WERI-Rb-1 (cell line): ENCODE data around the gene MAGI2.

Source experiments
- DNase-seq: peaks from one replicate; pipeline ENCODE4 v3.0.0-alpha.2; 2020
- H3K27ac ChIP-seq: fragments of 250-450 bp; sonication (Bioruptor Pico); 2 replicates; pipeline ENCODE4 v1.5.1; 2020; ENCODE audit warnings: mild to moderate bottlenecking, moderate library complexity
- H3K27me3 ChIP-seq: fragments of 250-450 bp; sonication (Bioruptor Pico); 2 replicates; pipeline ENCODE4 v1.5.1; 2021; ENCODE audit warnings: mild to moderate bottlenecking, low read depth, moderate library complexity; ENCODE audit not compliant: insufficient read depth, severe bottlenecking
- H3K36me3 ChIP-seq: fragments of 250-450 bp; sonication (Bioruptor Pico); 2 replicates; pipeline ENCODE4 v1.5.1; 2020; ENCODE audit warnings: mild to moderate bottlenecking, moderate library complexity
- H3K4me3 ChIP-seq: 2 replicates; pipeline ENCODE4 v1.5.1; 2011; ENCODE audit warnings: low read depth, mild to moderate bottlenecking, control low read depth, low read length
- H3K9me3 ChIP-seq: fragments of 250-450 bp; sonication (Bioruptor Pico); 2 replicates; pipeline ENCODE4 v1.5.1; 2021; ENCODE audit warnings: mild to moderate bottlenecking, moderate library complexity; ENCODE audit not compliant: severe bottlenecking
- TF ChIP-seq, protein P1 (sequence below): IDR thresholded peaks from 2 replicates; pipeline ENCODE4 v1.5.1; 2011; ENCODE audit warnings: low read depth, mild to moderate bottlenecking, control low read depth, inconsistent platforms, low read length

The MAGI2 gene

DNA sequence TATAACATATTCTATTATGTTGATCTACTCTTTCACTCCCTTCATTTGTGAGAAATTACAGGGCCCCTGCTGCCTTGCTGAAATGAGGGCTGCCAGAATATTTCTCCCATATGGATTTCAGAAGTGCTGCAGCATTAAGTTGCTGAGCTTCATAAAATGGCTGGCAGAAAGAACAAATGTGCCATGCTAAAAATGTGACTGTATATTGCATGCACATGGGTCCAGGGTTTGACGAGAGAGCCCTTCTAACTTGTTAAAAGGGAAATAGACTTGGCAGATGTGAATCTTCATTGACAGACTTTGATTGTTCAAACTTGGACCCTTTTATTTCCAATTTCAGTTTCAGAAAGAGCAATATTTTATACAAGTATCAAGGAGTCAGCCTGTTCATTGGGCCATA lies 1186.3 kb downstream of the MAGI2 start:
- Histone ChIP-seq H3K9me3 (no peaks in the 10 kb centered on the region), H3K27me3 (no peaks in the 10 kb centered on the region), H3K36me3 (no peaks in the 10 kb centered on the region), H3K27ac (no peak overlapping the region), H3K4me3 (no peak overlapping the region)
- DNase-seq = no peak
- TF ChIP-seq, protein P1, sequence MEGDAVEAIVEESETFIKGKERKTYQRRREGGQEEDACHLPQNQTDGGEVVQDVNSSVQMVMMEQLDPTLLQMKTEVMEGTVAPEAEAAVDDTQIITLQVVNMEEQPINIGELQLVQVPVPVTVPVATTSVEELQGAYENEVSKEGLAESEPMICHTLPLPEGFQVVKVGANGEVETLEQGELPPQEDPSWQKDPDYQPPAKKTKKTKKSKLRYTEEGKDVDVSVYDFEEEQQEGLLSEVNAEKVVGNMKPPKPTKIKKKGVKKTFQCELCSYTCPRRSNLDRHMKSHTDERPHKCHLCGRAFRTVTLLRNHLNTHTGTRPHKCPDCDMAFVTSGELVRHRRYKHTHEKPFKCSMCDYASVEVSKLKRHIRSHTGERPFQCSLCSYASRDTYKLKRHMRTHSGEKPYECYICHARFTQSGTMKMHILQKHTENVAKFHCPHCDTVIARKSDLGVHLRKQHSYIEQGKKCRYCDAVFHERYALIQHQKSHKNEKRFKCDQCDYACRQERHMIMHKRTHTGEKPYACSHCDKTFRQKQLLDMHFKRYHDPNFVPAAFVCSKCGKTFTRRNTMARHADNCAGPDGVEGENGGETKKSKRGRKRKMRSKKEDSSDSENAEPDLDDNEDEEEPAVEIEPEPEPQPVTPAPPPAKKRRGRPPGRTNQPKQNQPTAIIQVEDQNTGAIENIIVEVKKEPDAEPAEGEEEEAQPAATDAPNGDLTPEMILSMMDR = no peak

DNA sequence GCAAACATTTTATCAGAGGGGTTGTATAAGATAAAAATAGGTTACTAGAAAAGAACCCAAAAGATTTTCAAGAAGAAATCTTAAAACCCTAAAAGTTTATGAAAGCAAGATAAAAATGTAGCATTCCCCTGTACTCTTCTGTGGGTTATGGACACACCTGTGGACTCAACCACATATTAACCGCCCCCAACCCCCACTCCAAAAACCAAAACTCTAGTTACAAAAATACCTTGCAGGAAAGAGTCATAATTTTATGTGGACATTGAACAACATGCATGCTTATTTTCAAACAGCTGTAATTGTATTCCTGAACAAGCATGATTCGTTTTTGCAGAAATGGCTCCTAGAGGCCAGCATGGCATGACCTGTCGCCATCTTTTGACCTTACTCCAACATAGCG lies 1188.0 kb downstream of the MAGI2 start:
- TF ChIP-seq, protein P1 = no peak
- no peak for DNase-seq
- Histone ChIP-seq H3K9me3 (no peaks in the 10 kb centered on the region), H3K27ac (no peak overlapping the region), H3K36me3 (no peaks in the 10 kb centered on the region), H3K4me3 (no peak overlapping the region), H3K27me3 (no peaks in the 10 kb centered on the region)

DNA sequence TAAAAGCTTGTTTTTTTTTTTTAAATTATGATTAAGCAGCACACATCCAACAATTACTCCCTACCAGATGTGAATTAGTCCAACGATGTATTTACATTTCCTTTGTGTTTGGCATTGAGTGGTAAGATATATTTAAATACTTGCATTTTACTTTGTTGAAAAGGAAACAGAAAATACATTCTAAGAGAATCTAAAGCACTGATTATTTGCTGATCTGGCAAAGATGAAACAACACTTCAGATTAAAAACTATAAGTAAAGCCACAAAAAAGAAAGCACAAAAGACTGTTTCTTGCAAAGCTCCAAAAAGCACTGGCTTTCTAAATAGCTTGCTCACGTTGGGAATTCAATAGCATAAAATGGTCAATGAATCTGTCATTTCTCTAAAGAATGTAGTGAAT lies 1188.4 kb downstream of the MAGI2 start:
- Histone ChIP-seq H3K4me3 (no peak overlapping the region), H3K36me3 (no peaks in the 10 kb centered on the region), H3K27me3 (no peaks in the 10 kb centered on the region), H3K9me3 (no peaks in the 10 kb centered on the region), H3K27ac (no peak overlapping the region)
- no peak for DNase-seq
- TF ChIP-seq, protein P1 = no peak

DNA sequence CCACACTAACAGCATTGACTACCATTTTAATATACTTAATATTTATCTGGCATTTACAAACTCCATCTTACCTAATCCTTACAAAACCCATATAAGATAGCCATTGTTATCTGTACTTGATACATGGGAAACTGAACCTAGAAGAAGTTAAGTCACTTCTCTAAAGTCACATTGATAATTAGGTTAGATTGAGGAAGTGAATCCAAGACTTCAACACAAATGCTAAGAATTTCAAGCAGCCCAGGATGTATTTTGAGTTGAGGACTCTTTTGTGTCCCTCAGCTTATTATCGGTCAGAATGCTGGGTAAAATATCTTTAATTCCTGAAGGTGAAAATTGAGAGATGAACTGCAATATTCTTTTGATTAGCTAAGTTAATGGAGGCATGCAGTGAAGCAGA lies 1189.4 kb downstream of the MAGI2 start:
- Histone ChIP-seq H3K27ac (no peak overlapping the region), H3K4me3 (no peak overlapping the region), H3K27me3 (no peaks in the 10 kb centered on the region), H3K9me3 (no peaks in the 10 kb centered on the region), H3K36me3 (no peaks in the 10 kb centered on the region)
- TF ChIP-seq, protein P1 = no peak
- DNase-seq = no peak

DNA sequence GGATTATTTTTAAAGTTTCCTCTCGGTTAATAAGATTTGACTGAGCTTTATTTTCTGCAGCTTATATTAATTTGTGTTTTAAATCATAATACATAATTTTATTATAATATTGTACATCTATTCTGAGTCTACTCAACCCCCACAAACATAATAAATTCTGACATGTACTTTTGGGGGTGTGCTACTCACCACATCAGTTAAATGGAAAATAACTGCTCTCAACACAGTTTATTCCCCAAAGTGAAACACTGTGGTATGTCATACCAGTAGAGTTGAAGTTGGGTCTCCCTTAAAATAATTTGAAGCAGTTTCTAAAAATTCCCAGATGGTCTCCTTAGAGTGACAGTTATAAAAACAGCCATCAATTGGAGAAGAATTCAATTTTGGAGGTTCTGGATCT lies 1191.7 kb downstream of the MAGI2 start:
- H3K27me3 ChIP-seq = no peaks in the 10 kb centered on the region
- DNase-seq = no peak
- H3K27ac ChIP-seq = no peak overlapping the region
- TF ChIP-seq, protein P1 = no peak
- no peak overlapping the region for H3K4me3 ChIP-seq
- H3K36me3 ChIP-seq = no peaks in the 10 kb centered on the region
- H3K9me3 ChIP-seq = no peaks in the 10 kb centered on the region

DNA sequence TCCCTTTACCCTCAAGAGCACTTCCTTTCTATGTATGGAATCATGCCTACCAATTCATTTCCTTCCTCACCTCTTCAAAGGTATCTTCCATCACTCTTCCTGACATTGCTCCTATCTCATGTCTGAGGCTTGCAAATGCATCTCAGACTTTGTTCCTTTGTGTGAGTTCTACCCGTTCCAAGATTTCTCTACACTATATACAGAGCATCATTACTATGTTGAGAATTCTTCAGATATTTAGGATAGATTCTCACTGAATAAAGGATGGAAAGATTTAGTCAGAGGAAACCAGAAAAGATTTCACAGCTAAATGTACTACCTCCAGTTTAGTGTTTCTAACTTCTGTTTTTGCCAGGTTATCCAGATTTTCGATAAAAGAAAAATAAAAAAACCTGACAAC lies 1192.2 kb downstream of the MAGI2 start:
- Histone ChIP-seq H3K27me3 (no peaks in the 10 kb centered on the region), H3K36me3 (no peaks in the 10 kb centered on the region), H3K27ac (no peak overlapping the region), H3K4me3 (no peak overlapping the region), H3K9me3 (no peaks in the 10 kb centered on the region)
- DNase-seq = no peak
- TF ChIP-seq, protein P1 = no peak
